H9 (cell line): ENCODE data around the gene CAB39L. TPM values are rescaled to one million over a fixed set of nuclear protein-coding genes. Genes with fewer than 3 reads are reported as not detected.

ENCODE experiments used
- DNase-seq: peaks from one replicate; pipeline ENCODE4 v3.0.0-alpha.2; 2017
- H2AFZ ChIP-seq: one replicate; pipeline ENCODE4 v1.6.1; 2013; ENCODE audit warnings: mild to moderate bottlenecking, low read length, control low read depth, moderate library complexity
- H2AK5ac ChIP-seq: 2 replicates; pipeline ENCODE4 v1.6.1; 2013; ENCODE audit warnings: low read length, control low read depth, mixed read lengths; ENCODE audit not compliant: insufficient read length
- H2BK120ac ChIP-seq: one replicate; pipeline ENCODE4 v1.6.1; 2013; ENCODE audit warnings: low read depth, mild to moderate bottlenecking, low read length, control low read depth, inconsistent platforms; ENCODE audit not compliant: poor library complexity, severe bottlenecking
- H2BK12ac ChIP-seq: 2 replicates; pipeline ENCODE4 v1.6.1; 2013; ENCODE audit warnings: low read length, control low read depth, mixed read lengths, low read depth; ENCODE audit not compliant: insufficient read length
- H2BK15ac ChIP-seq: 2 replicates; pipeline ENCODE4 v1.6.1; 2013; ENCODE audit warnings: low read depth, low read length, control low read depth
- H2BK20ac ChIP-seq: one replicate; pipeline ENCODE4 v1.6.1; 2013; ENCODE audit warnings: low read depth, mild to moderate bottlenecking, low read length, control low read depth, inconsistent platforms; ENCODE audit not compliant: poor library complexity, severe bottlenecking
- H2BK5ac ChIP-seq: 2 replicates; pipeline ENCODE4 v1.6.1; 2013; ENCODE audit warnings: low read length, control low read depth, mixed read lengths; ENCODE audit not compliant: insufficient read length
- H3K14ac ChIP-seq: 2 replicates; pipeline ENCODE4 v1.6.1; 2013; ENCODE audit warnings: low read length, control low read depth; ENCODE audit not compliant: insufficient read depth
- H3K18ac ChIP-seq: 2 replicates; pipeline ENCODE4 v1.6.1; 2013; ENCODE audit warnings: low read depth, mild to moderate bottlenecking, mixed read lengths, low read length, control low read depth; ENCODE audit not compliant: insufficient read length
- H3K23ac ChIP-seq: 2 replicates; pipeline ENCODE4 v1.6.1; 2013; ENCODE audit warnings: low read length, control low read depth, mixed read lengths, low read depth; ENCODE audit not compliant: insufficient read length
- H3K23me2 ChIP-seq: 2 replicates; pipeline ENCODE4 v1.6.1; 2013; ENCODE audit warnings: low read depth, mild to moderate bottlenecking, mixed read lengths, low read length, control low read depth; ENCODE audit not compliant: insufficient read length, poor library complexity, severe bottlenecking
- H3K27ac ChIP-seq: 2 replicates; pipeline ENCODE4 v1.5.1; 2013; ENCODE audit warnings: low read length, control low read depth, mixed read lengths, low read depth; ENCODE audit not compliant: insufficient read length
- H3K27me3 ChIP-seq: 2 replicates; pipeline ENCODE4 v1.6.1; 2013; ENCODE audit warnings: low read length, control low read depth, inconsistent platforms; ENCODE audit not compliant: insufficient read depth
- H3K4ac ChIP-seq: 2 replicates; pipeline ENCODE4 v1.6.1; 2013; ENCODE audit warnings: low read depth, mild to moderate bottlenecking, control low read depth, inconsistent platforms, low read length, moderate library complexity
- H3K4me1 ChIP-seq: 2 replicates; pipeline ENCODE4 v1.6.1; 2013; ENCODE audit warnings: low read length, control low read depth, inconsistent platforms; ENCODE audit not compliant: insufficient read depth
- H3K4me2 ChIP-seq: 2 replicates; pipeline ENCODE4 v1.6.1; 2013; ENCODE audit warnings: low read length, control low read depth, mixed read lengths; ENCODE audit not compliant: insufficient read length, insufficient read depth
- H3K56ac ChIP-seq: 2 replicates; pipeline ENCODE4 v1.6.1; 2013; ENCODE audit warnings: low read depth, mild to moderate bottlenecking, mixed read lengths, low read length, control low read depth; ENCODE audit not compliant: insufficient read length
- H3K79me1 ChIP-seq: 2 replicates; pipeline ENCODE4 v1.6.1; 2013; ENCODE audit warnings: low read depth, mild to moderate bottlenecking, moderate library complexity, low read length, control low read depth, inconsistent platforms; ENCODE audit not compliant: insufficient read depth, poor library complexity, severe bottlenecking
- H3K79me2 ChIP-seq: 2 replicates; pipeline ENCODE4 v1.6.1; 2013; ENCODE audit warnings: low read length, control low read depth, inconsistent platforms; ENCODE audit not compliant: insufficient read depth
- H3K9ac ChIP-seq: 2 replicates; pipeline ENCODE4 v1.6.1; 2013; ENCODE audit warnings: low read length, control low read depth, mixed read lengths; ENCODE audit not compliant: insufficient read length; ENCODE audit errors: extremely low read depth
- H3K9me3 ChIP-seq: one replicate; pipeline ENCODE4 v1.6.1; 2013; ENCODE audit warnings: low read depth, low read length, inconsistent platforms; ENCODE audit not compliant: control insufficient read depth
- H3T11ph ChIP-seq: one replicate; pipeline ENCODE4 v1.6.1; 2013; ENCODE audit warnings: mild to moderate bottlenecking, low read length, control low read depth, inconsistent platforms
- H4K20me1 ChIP-seq: one replicate; pipeline ENCODE4 v1.6.1; 2013; ENCODE audit not compliant: control insufficient read depth, insufficient read length, insufficient read depth
- H4K5ac ChIP-seq: 2 replicates; pipeline ENCODE4 v1.6.1; 2013; ENCODE audit warnings: low read depth, mild to moderate bottlenecking, mixed read lengths, low read length, control low read depth; ENCODE audit not compliant: insufficient read length
- H4K8ac ChIP-seq: replicated peaks from 2 replicates; pipeline ENCODE4 v1.6.1; 2013; ENCODE audit warnings: low read length, control low read depth, mixed read lengths, low read depth; ENCODE audit not compliant: insufficient read length
- H4K91ac ChIP-seq: 2 replicates; pipeline ENCODE4 v1.6.1; 2013; ENCODE audit warnings: low read depth, mild to moderate bottlenecking, moderate library complexity, mixed read lengths, low read length, control low read depth; ENCODE audit not compliant: insufficient read length
- H3K27ac Mint-ChIP-seq, 3 experiments: 2 replicates in 2 of 3; 3 replicates in 1 of 3; pipeline ENCODE4 v1.8.0; 2020 to 2021; ENCODE audit warnings: mixed read lengths in 3 of 3, mild to moderate bottlenecking in 1 of 3, moderate library complexity in 1 of 3
- H3K27me3 Mint-ChIP-seq: 2 replicates; pipeline ENCODE4 v1.8.0; 2021; ENCODE audit warnings: low read depth, mild to moderate bottlenecking, moderate library complexity, mixed read lengths
- H3K36me3 Mint-ChIP-seq, 3 experiments: 2 replicates in 2 of 3; 3 replicates in 1 of 3; pipeline ENCODE4 v1.8.0; 2020 to 2021; ENCODE audit warnings: low read depth in 3 of 3, mixed read lengths in 3 of 3; ENCODE audit not compliant: insufficient read depth in 1 of 3
- H3K4me1 Mint-ChIP-seq, 2 experiments: 2 replicates each; pipeline ENCODE4 v1.8.0; 2020; ENCODE audit warnings: mixed read lengths in 2 of 2
- H3K4me3 Mint-ChIP-seq, 2 experiments: 2 replicates in 1 of 2; 3 replicates in 1 of 2; pipeline ENCODE4 v1.8.0; 2020 to 2021; ENCODE audit warnings: mild to moderate bottlenecking in 2 of 2, mixed read lengths in 2 of 2, moderate library complexity in 1 of 2
- H3K9me3 Mint-ChIP-seq, 2 experiments: 2 replicates in 1 of 2; 3 replicates in 1 of 2; pipeline ENCODE4 v1.8.0; 2020; ENCODE audit warnings: mild to moderate bottlenecking in 2 of 2, mixed read lengths in 2 of 2, moderate library complexity in 1 of 2
- CTCF ChIP-seq: fragments of 200-600 bp; sonication (generic); conservative IDR thresholded peaks from 3 replicates; pipeline ENCODE4 v1.8.0; 2021; ENCODE audit warnings: antibody characterized with exemption, mild to moderate bottlenecking
- total RNA-seq: library from RNA; stranded (reverse); gene quantifications from 2 replicates; pipeline ENCODE4 v1.2.1, GENCODE V29; 2021

The CAB39L gene
- total RNA-seq, 1 experiment from 2014 or later, result 6.0 TPM

GRCh38 chr13:49279885-49280284 lies 164.0 kb downstream of the CAB39L start:
- Histone ChIP-seq H2BK120ac (no peak overlapping the region), H3K27ac (no peak overlapping the region), H3K27me3 (no peaks in the 10 kb centered on the region; the same call in 1 of the 2 replicates), H3K4me2 (no peak overlapping the region), H3K9me3 (no peaks in the 10 kb centered on the region), H4K5ac (no peak overlapping the region), H3K18ac (no peak overlapping the region), H3T11ph (no peak overlapping the region), H4K91ac (no peak overlapping the region), H3K79me1 (no peaks in the 10 kb centered on the region), H2AFZ (no peak overlapping the region), H3K4ac (no peak overlapping the region), H3K14ac (no peak overlapping the region), H3K4me1 (peaks cover 2% of the 10 kb centered on the region; the same call in 1 of the 2 replicates), H2BK20ac (no peak overlapping the region), H3K23ac (no peak overlapping the region), H2BK15ac (no peak overlapping the region), H3K9ac (no peak overlapping the region), H4K8ac (no peak overlapping the region), H3K79me2 (no peaks in the 10 kb centered on the region), H2AK5ac (no peak overlapping the region), H4K20me1 (no peaks in the 10 kb centered on the region), H2BK12ac (no peak overlapping the region), H2BK5ac (no peak overlapping the region), H3K56ac (no peak overlapping the region), H3K23me2 (no peaks in the 10 kb centered on the region)
- Mint-ChIP-seq H3K4me3 (no peak overlapping the region), H3K9me3 (no peaks in the 10 kb centered on the region), H3K27me3 (no peaks in the 10 kb centered on the region; the same call in 1 of the 2 replicates), H3K4me1 (peaks cover 13 to 15% of the 10 kb centered on the region in 2 experiments), H3K36me3 (no peaks in the 10 kb centered on the region; a peak in 1 of 7 replicates), H3K27ac (no peak overlapping the region)
- DNase-seq, result no peak
- no peak for TF ChIP-seq CTCF
